BE2C (cell line): ENCODE measurements around the gene SSBP3.

Source experiments
- DNase-seq: peaks from one replicate; pipeline ENCODE4 v3.0.0-alpha.2; 2020
- H3K27me3 ChIP-seq: fragments of 250-450 bp; sonication (Bioruptor Pico); 2 replicates; pipeline ENCODE4 v1.5.1; 2020; ENCODE audit warnings: mild to moderate bottlenecking
- H3K36me3 ChIP-seq: fragments of 250-450 bp; sonication (Bioruptor Pico); 2 replicates; pipeline ENCODE4 v1.5.1; 2020; ENCODE audit warnings: mild to moderate bottlenecking
- H3K4me1 ChIP-seq: fragments of 250-450 bp; sonication (Bioruptor Pico); 2 replicates; pipeline ENCODE4 v1.5.1; 2020
- H3K4me3 ChIP-seq: 2 replicates; pipeline ENCODE4 v1.5.1; 2011; ENCODE audit warnings: low read depth, low read length
- H3K9me3 ChIP-seq: fragments of 250-450 bp; sonication (Bioruptor Pico); 2 replicates; pipeline ENCODE4 v1.5.1; 2020
- TF ChIP-seq, protein P1 (sequence below): IDR thresholded peaks from 2 replicates; pipeline ENCODE4 v1.5.1; 2012; ENCODE audit warnings: mild to moderate bottlenecking, low read depth, low read length

Gene SSBP3

DNA sequence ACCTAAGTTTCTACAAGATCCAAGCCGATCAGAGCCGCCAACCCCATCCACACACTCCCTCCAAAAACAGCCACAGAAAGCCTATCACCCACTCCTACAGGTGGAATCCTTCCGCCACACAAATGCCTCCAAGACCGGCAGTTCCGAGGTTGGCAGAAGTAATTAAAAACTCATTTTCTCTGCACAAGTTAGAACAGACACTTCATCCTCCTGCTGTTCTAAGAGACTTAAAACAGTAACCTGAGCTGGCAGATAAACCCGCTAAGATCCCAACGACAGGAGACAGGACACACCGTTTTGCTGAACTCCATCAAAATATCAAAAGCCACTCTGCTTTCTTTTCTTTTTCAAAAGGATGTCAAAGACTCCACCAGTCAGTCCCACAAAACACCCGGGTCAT is 2.8 kb downstream of the SSBP3 start:
- no peaks in the 10 kb centered on the region for H3K9me3 ChIP-seq
- peaks cover 7% of the 10 kb centered on the region for H3K4me1 ChIP-seq
- H3K27me3 ChIP-seq, result no peaks in the 10 kb centered on the region
- peaks cover 44% of the 10 kb centered on the region for H3K36me3 ChIP-seq
- H3K4me3 ChIP-seq, result peak overlapping the region; percentile 69
- DNase-seq, result no peak
- TF ChIP-seq, protein P1, sequence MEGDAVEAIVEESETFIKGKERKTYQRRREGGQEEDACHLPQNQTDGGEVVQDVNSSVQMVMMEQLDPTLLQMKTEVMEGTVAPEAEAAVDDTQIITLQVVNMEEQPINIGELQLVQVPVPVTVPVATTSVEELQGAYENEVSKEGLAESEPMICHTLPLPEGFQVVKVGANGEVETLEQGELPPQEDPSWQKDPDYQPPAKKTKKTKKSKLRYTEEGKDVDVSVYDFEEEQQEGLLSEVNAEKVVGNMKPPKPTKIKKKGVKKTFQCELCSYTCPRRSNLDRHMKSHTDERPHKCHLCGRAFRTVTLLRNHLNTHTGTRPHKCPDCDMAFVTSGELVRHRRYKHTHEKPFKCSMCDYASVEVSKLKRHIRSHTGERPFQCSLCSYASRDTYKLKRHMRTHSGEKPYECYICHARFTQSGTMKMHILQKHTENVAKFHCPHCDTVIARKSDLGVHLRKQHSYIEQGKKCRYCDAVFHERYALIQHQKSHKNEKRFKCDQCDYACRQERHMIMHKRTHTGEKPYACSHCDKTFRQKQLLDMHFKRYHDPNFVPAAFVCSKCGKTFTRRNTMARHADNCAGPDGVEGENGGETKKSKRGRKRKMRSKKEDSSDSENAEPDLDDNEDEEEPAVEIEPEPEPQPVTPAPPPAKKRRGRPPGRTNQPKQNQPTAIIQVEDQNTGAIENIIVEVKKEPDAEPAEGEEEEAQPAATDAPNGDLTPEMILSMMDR, result no peak

DNA sequence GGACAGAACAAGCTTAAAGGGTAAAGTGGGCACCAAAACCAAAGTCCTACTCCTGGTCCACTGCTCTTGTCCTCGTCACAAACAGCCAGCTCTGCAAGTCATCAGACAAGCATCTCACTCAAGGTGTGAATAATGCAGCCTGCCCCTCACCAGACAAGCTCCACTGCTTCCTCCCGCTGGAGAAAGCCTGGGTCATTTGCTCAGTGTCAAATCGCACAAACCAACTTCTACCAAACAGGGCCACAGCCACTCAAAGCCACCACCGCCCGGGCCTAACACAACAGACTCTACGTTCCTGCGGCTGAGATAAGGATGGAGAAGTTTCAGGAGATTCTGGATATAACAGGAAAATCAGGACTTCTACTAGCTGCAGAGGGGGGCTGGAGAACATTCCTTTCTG is 3.3 kb downstream of the SSBP3 start:
- no peak for DNase-seq
- no peaks in the 10 kb centered on the region for H3K27me3 ChIP-seq
- peak overlapping the region; percentile 4; the same call in 1 of the 2 replicates for H3K4me3 ChIP-seq
- peaks cover 2% of the 10 kb centered on the region for H3K4me1 ChIP-seq
- no peaks in the 10 kb centered on the region for H3K9me3 ChIP-seq
- TF ChIP-seq, protein P1, result no peak
- H3K36me3 ChIP-seq, result peaks cover 48% of the 10 kb centered on the region

DNA sequence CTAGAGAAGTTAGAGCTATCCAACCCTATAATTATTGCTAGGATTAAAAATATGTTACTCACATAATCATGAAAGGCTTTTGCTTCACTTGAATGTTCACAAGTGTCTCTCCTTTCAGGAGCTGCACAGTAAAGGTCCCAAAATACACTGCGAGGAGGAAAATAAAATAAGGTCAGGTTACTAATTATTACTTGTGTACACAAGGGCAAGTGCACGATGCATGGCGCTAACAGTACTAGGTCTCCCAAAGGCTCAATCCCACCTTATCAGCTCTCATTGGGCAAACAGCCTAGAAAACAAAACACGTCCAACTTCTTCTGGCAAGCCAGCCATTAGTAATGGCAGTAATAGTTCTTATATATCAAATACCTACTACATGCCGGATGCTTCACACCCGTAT is 4.4 kb downstream of the SSBP3 start:
- TF ChIP-seq, protein P1, result no peak
- no peaks in the 10 kb centered on the region; the same call in 1 of the 2 replicates for H3K4me1 ChIP-seq
- no peak for DNase-seq
- no peaks in the 10 kb centered on the region for H3K27me3 ChIP-seq
- H3K4me3 ChIP-seq, result no peak overlapping the region
- no peaks in the 10 kb centered on the region for H3K9me3 ChIP-seq
- peaks cover 53% of the 10 kb centered on the region for H3K36me3 ChIP-seq

DNA sequence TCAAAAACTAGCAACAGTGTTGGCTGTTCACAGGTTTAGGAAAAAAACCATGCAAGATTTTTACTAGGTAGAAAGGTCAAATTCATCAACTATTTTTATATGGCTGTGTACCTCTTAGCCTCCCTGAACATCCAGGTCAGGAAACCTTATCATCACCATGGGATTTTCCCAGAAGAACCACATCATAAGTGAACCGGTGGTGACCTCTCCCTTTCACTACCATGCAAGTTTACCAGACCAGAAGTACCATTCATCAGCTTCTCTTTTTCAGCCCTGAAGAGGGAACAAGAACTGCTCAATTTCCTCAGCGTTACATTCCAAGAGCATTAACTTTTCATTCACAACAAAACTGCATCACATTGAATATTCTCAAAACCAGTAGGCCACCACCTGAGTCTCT is 5.9 kb downstream of the SSBP3 start:
- H3K9me3 ChIP-seq, result no peaks in the 10 kb centered on the region
- H3K4me1 ChIP-seq, result no peaks in the 10 kb centered on the region; the same call in 1 of the 2 replicates
- TF ChIP-seq, protein P1, result no peak
- H3K36me3 ChIP-seq, result peaks cover 58% of the 10 kb centered on the region
- H3K27me3 ChIP-seq, result no peaks in the 10 kb centered on the region
- no peak overlapping the region for H3K4me3 ChIP-seq
- DNase-seq, result no peak

DNA sequence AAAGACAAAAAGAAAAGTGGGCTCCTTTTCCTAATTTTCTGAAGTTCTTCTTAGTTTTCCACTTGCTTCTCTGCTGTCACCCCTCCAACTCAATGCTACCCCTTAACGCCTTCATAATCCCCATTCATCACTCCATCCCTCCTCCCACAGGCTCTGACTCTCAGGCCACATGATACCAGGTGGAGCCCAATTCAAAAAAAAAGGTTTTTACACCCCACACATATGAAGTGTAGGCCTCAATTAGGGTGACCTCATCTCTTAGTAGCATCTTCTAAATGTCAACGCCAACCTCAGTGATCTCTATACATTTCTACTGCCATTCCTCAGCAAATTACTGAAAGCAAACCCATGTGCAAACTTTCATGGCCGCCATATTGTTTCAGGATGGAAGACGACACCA is 6.4 kb downstream of the SSBP3 start:
- Histone ChIP-seq H3K4me1 (no peaks in the 10 kb centered on the region; the same call in 1 of the 2 replicates), H3K36me3 (peaks cover 62% of the 10 kb centered on the region), H3K27me3 (no peaks in the 10 kb centered on the region), H3K9me3 (no peaks in the 10 kb centered on the region), H3K4me3 (no peak overlapping the region)
- TF ChIP-seq, protein P1, result no peak
- no peak for DNase-seq

DNA sequence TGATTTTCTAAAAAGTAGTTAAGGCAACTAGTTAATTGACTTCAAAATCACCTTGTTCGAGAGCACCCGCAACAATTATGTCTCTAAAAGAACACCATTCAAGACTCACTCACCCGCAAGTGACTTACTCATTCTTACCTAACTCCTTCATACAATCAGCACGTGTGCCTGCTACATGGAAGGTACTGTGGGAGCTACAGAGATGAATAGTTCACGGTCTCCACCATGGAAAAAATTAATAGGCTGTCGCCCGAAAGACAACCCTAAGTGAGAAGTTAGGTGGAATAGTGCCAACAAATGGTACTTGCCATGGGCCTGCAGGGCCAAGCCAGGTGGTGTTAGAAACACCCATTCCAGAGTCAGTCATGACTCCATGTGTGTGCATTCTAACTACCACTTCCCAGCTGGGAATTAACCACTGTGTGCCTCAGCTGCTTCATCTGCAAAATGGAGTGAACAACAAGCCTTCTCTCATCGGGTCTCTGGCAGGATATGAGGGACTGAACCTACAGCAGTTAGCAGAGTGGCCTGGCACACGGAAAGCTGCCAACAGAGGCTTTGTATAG is 7.1 kb downstream of the SSBP3 start:
- peaks cover 62% of the 10 kb centered on the region for H3K36me3 ChIP-seq
- TF ChIP-seq, protein P1, result no peak

More for the DNA sequence above, 7.1 kb downstream of the SSBP3 start:
- H3K27me3 ChIP-seq, result no peaks in the 10 kb centered on the region
- no peaks in the 10 kb centered on the region; the same call in 1 of the 2 replicates for H3K4me1 ChIP-seq
- H3K4me3 ChIP-seq, result no peak overlapping the region
- DNase-seq, result no peak
- no peaks in the 10 kb centered on the region for H3K9me3 ChIP-seq
